H1 (cell line): ENCODE measurements around the gene HK2. TPM values are rescaled to one million over a fixed set of nuclear protein-coding genes. Genes with fewer than 3 reads are reported as not detected.

Experiments
- CTCF ChIA-PET: fragments of 300-600 bp; sonication (Branson Sonifier 250); formaldehyde crosslinking; loops from one replicate; lab custom pipeline; 2021; ENCODE audit not compliant: partially characterized antibody; lab: Charles Lee
- POLR2A ChIA-PET: fragments of 300-600 bp; sonication (Branson Sonifier 250); formaldehyde crosslinking; loops from one replicate; lab custom pipeline; 2021; ENCODE audit warnings: inconsistent platforms; ENCODE audit not compliant: partially characterized antibody; lab: Charles Lee
- DNase-seq, 2 experiments: peaks; one replicate each; pipeline versions ENCODE4 v3.0.0 to v3.0.0-alpha.2; 2010 to 2022; ENCODE audit warnings: low spot score in 2 of 2, low read depth in 1 of 2, mixed read lengths in 1 of 2
- FAIRE-seq: peaks from 2 replicates; lab custom pipeline; 2011; peaks lifted over from hg19 to GRCh38; lab: Jason Lieb, UNC
- H2AFZ ChIP-seq: 2 replicates; pipeline ENCODE4 v1.8.1; 2012; ENCODE audit warnings: low read length, inconsistent platforms
- H2AK5ac ChIP-seq: 2 replicates; pipeline ENCODE4 v1.6.1; 2013; ENCODE audit warnings: low read depth, low read length
- H2BK120ac ChIP-seq: replicated peaks from 2 replicates; pipeline ENCODE3; 2013; ENCODE audit warnings: low read depth, low read length, inconsistent platforms
- H2BK12ac ChIP-seq: 2 replicates; pipeline ENCODE4 v1.6.1; 2013; ENCODE audit warnings: low read depth, low read length
- H2BK15ac ChIP-seq: 2 replicates; pipeline ENCODE4 v1.6.1; 2013; ENCODE audit warnings: low read length
- H2BK20ac ChIP-seq: 2 replicates; pipeline ENCODE4 v1.6.1; 2013; ENCODE audit warnings: low read length
- H2BK5ac ChIP-seq: 2 replicates; pipeline ENCODE4 v1.6.1; 2013; ENCODE audit warnings: low read depth, low read length
- H3K14ac ChIP-seq: 2 replicates; pipeline ENCODE4 v1.6.1; 2013; ENCODE audit warnings: inconsistent platforms; ENCODE audit not compliant: insufficient read length
- H3K18ac ChIP-seq: 2 replicates; pipeline ENCODE4 v1.6.1; 2013; ENCODE audit warnings: low read length; ENCODE audit errors: extremely low read depth
- H3K23ac ChIP-seq: 2 replicates; pipeline ENCODE4 v1.6.1; 2013; ENCODE audit warnings: inconsistent platforms; ENCODE audit not compliant: insufficient read length
- H3K23me2 ChIP-seq: 2 replicates; pipeline ENCODE4 v1.6.1; 2013; ENCODE audit warnings: low read depth, low read length
- H3K27ac ChIP-seq: 2 replicates; pipeline ENCODE4 v1.6.1; 2011; ENCODE audit warnings: low read depth, low read length, inconsistent platforms
- H3K27me3 ChIP-seq, 4 experiments: replicated peaks in 1 of 4; 1 replicate in 1 of 4; 2 replicates in 3 of 4; pipeline versions ENCODE4 v1.6.1 to v1.8.1; 2011 to 2013; ENCODE audit warnings: low read length in 3 of 4, mild to moderate bottlenecking in 3 of 4, inconsistent platforms in 2 of 4, mixed read lengths in 2 of 4, moderate library complexity in 1 of 4; ENCODE audit not compliant: control insufficient read depth in 3 of 4, insufficient read depth in 3 of 4; ENCODE audit errors: extremely low read depth in 1 of 4
- H3K36me3 ChIP-seq, 4 experiments: 2 replicates each; pipeline versions ENCODE4 v1.6.1 to v1.8.1; 2011 to 2013; ENCODE audit warnings: mild to moderate bottlenecking in 4 of 4, low read length in 3 of 4, moderate library complexity in 2 of 4, control low read depth in 1 of 4, inconsistent platforms in 1 of 4; ENCODE audit not compliant: insufficient read depth in 4 of 4, control insufficient read depth in 2 of 4
- H3K4ac ChIP-seq: replicated peaks from 2 replicates; pipeline ENCODE3; 2013; ENCODE audit warnings: low read length, low read depth, mixed read lengths, inconsistent platforms; ENCODE audit not compliant: insufficient read length
- H3K4me1 ChIP-seq, 4 experiments: replicated peaks in 1 of 4; 1 replicate in 1 of 4; 2 replicates in 3 of 4; pipeline versions ENCODE4 v1.6.1 to v1.8.1; 2011 to 2013; ENCODE audit warnings: low read length in 3 of 4, inconsistent platforms in 2 of 4, mixed read lengths in 1 of 4; ENCODE audit not compliant: insufficient read depth in 4 of 4, control insufficient read depth in 3 of 4
- H3K4me2 ChIP-seq, 2 experiments: 2 replicates each; pipeline versions ENCODE4 v1.6.1 to v1.8.1; 2011 to 2013; ENCODE audit warnings: low read depth in 2 of 2, low read length in 2 of 2, control low read depth in 1 of 2, inconsistent platforms in 1 of 2, mild to moderate bottlenecking in 1 of 2; ENCODE audit not compliant: insufficient read depth in 1 of 2
- H3K4me3 ChIP-seq, 4 experiments: fragments of 200-600, 300-600 bp in 1 of 4; sonication (generic), shearing (Covaris generic), sonication (Bioruptor Twin) in 1 of 4; 2 replicates each; pipeline versions ENCODE4 v1.5.1 to v1.8.1; 2011 to 2016; ENCODE audit warnings: low read length in 4 of 4, low read depth in 3 of 4, control low read depth in 2 of 4, inconsistent platforms in 2 of 4, mild to moderate bottlenecking in 2 of 4, mixed read lengths in 1 of 4, moderate library complexity in 1 of 4; ENCODE audit not compliant: insufficient read depth in 2 of 4; ENCODE audit errors: extremely low read depth in 1 of 4
- H3K56ac ChIP-seq: replicated peaks from 2 replicates; pipeline ENCODE3; 2013; ENCODE audit warnings: low read depth, mild to moderate bottlenecking, mixed read lengths, low read length, inconsistent platforms; ENCODE audit not compliant: insufficient read length
- H3K79me1 ChIP-seq: 2 replicates; pipeline ENCODE4 v1.6.1; 2013; ENCODE audit warnings: low read depth, low read length, control low read depth
- H3K79me2 ChIP-seq, 2 experiments: 2 replicates each; pipeline versions ENCODE4 v1.6.1 to v1.8.1; 2012 to 2013; ENCODE audit warnings: low read length in 2 of 2, mild to moderate bottlenecking in 2 of 2, inconsistent platforms in 1 of 2; ENCODE audit not compliant: insufficient read depth in 2 of 2, control insufficient read depth in 1 of 2
- H3K9ac ChIP-seq, 4 experiments: replicated peaks in 1 of 4; 1 replicate in 1 of 4; 2 replicates in 3 of 4; pipeline versions ENCODE4 v1.6.1 to v1.8.1; 2011 to 2013; ENCODE audit warnings: low read depth in 3 of 4, low read length in 3 of 4, control low read depth in 2 of 4, mild to moderate bottlenecking in 2 of 4, moderate library complexity in 2 of 4, inconsistent platforms in 1 of 4; ENCODE audit errors: extremely low read depth in 1 of 4
- H3K9me3 ChIP-seq, 2 experiments: 2 replicates each; pipeline versions ENCODE4 v1.6.1 to v1.8.1; 2012 to 2013; ENCODE audit warnings: mild to moderate bottlenecking in 2 of 2, moderate library complexity in 2 of 2, control low read depth in 1 of 2, inconsistent platforms in 1 of 2, low read depth in 1 of 2, low read length in 1 of 2, mixed read lengths in 1 of 2; ENCODE audit not compliant: insufficient read depth in 2 of 2
- H4K20me1 ChIP-seq, 2 experiments: replicated peaks in 1 of 2; 2 replicates each; pipeline versions ENCODE3 to v1.8.1; 2011 to 2013; ENCODE audit warnings: inconsistent platforms in 2 of 2, low read length in 2 of 2, mild to moderate bottlenecking in 1 of 2; ENCODE audit not compliant: insufficient read depth in 2 of 2, control insufficient read depth in 1 of 2
- H4K5ac ChIP-seq: 2 replicates; pipeline ENCODE4 v1.6.1; 2013; ENCODE audit warnings: low read length, low read depth, mixed read lengths, inconsistent platforms; ENCODE audit not compliant: insufficient read length
- H4K8ac ChIP-seq: 2 replicates; pipeline ENCODE4 v1.8.0; 2013; ENCODE audit warnings: mild to moderate bottlenecking, moderate library complexity, low read length, inconsistent platforms; ENCODE audit not compliant: insufficient read depth; ENCODE audit errors: extremely low read depth
- H4K91ac ChIP-seq: replicated peaks from 2 replicates; pipeline ENCODE3; 2013; ENCODE audit warnings: low read length, mixed read lengths, inconsistent platforms; ENCODE audit not compliant: insufficient read length
- CHD2 ChIP-seq: IDR thresholded peaks from 2 replicates; pipeline ENCODE4 v1.6.1; 2012; ENCODE audit warnings: low read length, improper control_type of control experiment
- GTF2F1 ChIP-seq: IDR thresholded peaks from 2 replicates; pipeline ENCODE4 v1.6.1; 2012; ENCODE audit warnings: low read depth, low read length, improper control_type of control experiment, borderline replicate concordance
- RBBP5 ChIP-seq: IDR thresholded peaks from 2 replicates; pipeline ENCODE4 v1.7.1; 2012; ENCODE audit warnings: low read depth, mild to moderate bottlenecking, inconsistent platforms, low read length, moderate library complexity, borderline replicate concordance
- SP4 ChIP-seq: IDR thresholded peaks from 2 replicates; pipeline ENCODE4 v1.6.1; 2012; ENCODE audit warnings: low read length, inconsistent platforms
- TAF7 ChIP-seq: optimal IDR thresholded peaks from 2 replicates; pipeline ENCODE3; 2011; ENCODE audit warnings: low read depth, mild to moderate bottlenecking, inconsistent platforms, low read length, moderate library complexity, borderline replicate concordance
- TBP ChIP-seq: IDR thresholded peaks from 2 replicates; pipeline ENCODE4 v1.6.1; 2011; ENCODE audit warnings: low read depth, low read length, improper control_type of control experiment
- TCF12 ChIP-seq: IDR thresholded peaks from 2 replicates; pipeline ENCODE4 v1.6.1; 2011; ENCODE audit warnings: low read depth, mild to moderate bottlenecking, low read length
- ZNF274 ChIP-seq: IDR thresholded peaks from 2 replicates; pipeline ENCODE4 v1.7.0; 2012; ENCODE audit warnings: low read length, borderline replicate concordance; ENCODE audit errors: extremely low read depth
- WGBS, 2 experiments: shearing (Covaris generic) in 1 of 2; methylation state at CpG; one replicate each; pipeline versions ENCODE4 v1.1.6 to v1.1.7; 2013 to 2015; ENCODE audit warnings: low lambda C conversion rate in 2 of 2, mixed read lengths in 2 of 2, inconsistent platforms in 1 of 2, low coverage in 1 of 2, missing lambda C conversion rate in 1 of 2; ENCODE audit not compliant: insufficient replicate concordance in 2 of 2, insufficient coverage in 1 of 2, insufficient read length in 1 of 2; ENCODE audit errors: extremely low coverage in 1 of 2, missing lambda C conversion rate in 1 of 2; 5-methylcytosine and 5-hydroxymethylcytosine counted together
- polyA plus RNA-seq, 7 experiments: library from polyadenylated mRNA; depleted of rRNA in 3 of 7; stranded (reverse) in 5 of 7; unstranded in 2 of 7; fragments of >200 nt in 5 of 7; fragments of 200-250 nt in 2 of 7; gene quantifications; 1 replicate in 5 of 7; 2 replicates in 1 of 7; 4 replicates in 1 of 7; pipeline versions ENCODE4 v1.2.1 to v1.2.3, GENCODE V29; 2011 to 2013; ENCODE audit warnings: missing spikeins in 2 of 7, mixed read lengths in 2 of 7
- total RNA-seq: library from RNA; stranded (reverse); fragmentation: NEBNext Ultra II Directional; extraction: Animal tissue kit (Norgen Biotek cat#: 25700); gene quantifications from 2 replicates; pipeline ENCODE4 v1.2.1, GENCODE V29; 2021
- TF ChIP-seq, protein P1 (sequence below), 3 experiments: IDR thresholded peaks; 1 replicate in 2 of 3; 2 replicates in 1 of 3; pipeline versions ENCODE4 v1.5.1 to v1.6.1; 2011; ENCODE audit warnings: low read length in 3 of 3, mild to moderate bottlenecking in 3 of 3, inconsistent platforms in 2 of 3, low read depth in 1 of 3, moderate library complexity in 1 of 3; ENCODE audit not compliant: insufficient read depth in 1 of 3; ENCODE audit errors: control extremely low read depth in 1 of 3
- TF ChIP-seq, protein P2 (sequence below): IDR thresholded peaks from 2 replicates; pipeline ENCODE4 v1.6.1; 2011; ENCODE audit warnings: low read depth, mild to moderate bottlenecking, low read length; ENCODE audit not compliant: insufficient read depth

Gene HK2
- total and polyA plus RNA-seq, 2 of the 8 experiments (the other 6 are each of a cell fraction or from before 2014, with no cell fraction given): 22.1 to 61.9 TPM

DNA sequence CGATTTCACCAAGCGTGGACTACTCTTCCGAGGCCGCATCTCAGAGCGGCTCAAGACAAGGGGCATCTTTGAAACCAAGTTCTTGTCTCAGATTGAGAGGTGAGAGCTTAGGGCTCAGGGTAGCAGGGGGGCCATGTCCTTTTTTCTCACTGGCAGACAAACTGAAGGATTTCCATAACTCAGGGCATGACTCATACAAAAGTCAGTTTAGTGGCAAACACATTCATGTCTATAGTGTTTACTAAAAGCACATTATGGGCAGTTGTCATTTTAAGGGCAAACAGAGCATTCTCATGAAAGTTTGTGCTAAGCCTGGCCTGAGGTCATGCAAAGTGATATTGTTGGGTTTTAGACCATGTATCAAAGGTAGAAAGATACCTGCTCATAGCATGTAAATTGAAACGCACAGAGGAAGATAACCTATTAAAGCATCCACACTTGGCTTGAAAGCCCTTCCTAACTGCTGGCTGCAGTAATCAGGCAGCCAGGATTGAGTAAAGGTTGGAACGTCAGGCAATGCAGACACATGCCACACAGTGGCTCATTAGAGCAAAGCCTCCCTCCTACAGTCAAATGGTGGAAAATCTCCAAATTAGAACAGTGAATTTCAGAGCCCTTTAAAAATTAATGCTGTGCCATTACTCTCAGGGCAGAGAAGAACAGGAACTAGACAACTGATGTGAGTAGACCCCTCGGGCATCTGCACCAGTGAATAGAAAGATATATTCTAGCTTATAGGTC is 54.2 kb downstream of the HK2 start:
- Histone ChIP-seq H4K20me1 (peaks cover 5% of the 10 kb centered on the region in 2 experiments), H3K4me1 (no peaks in the 10 kb centered on the region), H4K5ac (no peak overlapping the region), H3K27ac (no peak overlapping the region), H3K4me2 (no peak overlapping the region), H2BK15ac (no peak overlapping the region), H3K79me1 (no peaks in the 10 kb centered on the region), H2BK20ac (no peak overlapping the region), H4K91ac (no peak overlapping the region), H3K4ac (no peak overlapping the region), H3K79me2 (no peaks in the 10 kb centered on the region; a peak in 1 of 4 replicates), H2BK120ac (no peak overlapping the region), H2BK12ac (no peak overlapping the region), H3K23ac (no peak overlapping the region), H2BK5ac (no peak overlapping the region), H3K9ac (no peak overlapping the region), H3K23me2 (no peaks in the 10 kb centered on the region), H3K36me3 (peaks cover 44 to 85% (median 78%) of the 10 kb centered on the region in 4 experiments), H2AK5ac (no peak overlapping the region), H3K18ac (no peak overlapping the region), H3K4me3 (no peak overlapping the region), H3K27me3 (no peaks in the 10 kb centered on the region), H3K56ac (no peak overlapping the region), H4K8ac (no peak overlapping the region), H3K14ac (no peak overlapping the region), H2AFZ (no peak overlapping the region), H3K9me3 (no peaks in the 10 kb centered on the region)
- no peak for FAIRE-seq
- WGBS, 2 experiments: 95% methylated on average over 8 of the region's 8 CpGs; no CpG with 5 or more reads in 1 of the 2 experiments
- ChIA-PET CTCF (interaction anchor here (1.2 to 2.4 kb wide), 3 partner anchors 11 to 123 kb away, joined by 3 to 10 read pairs (median 3); no protein-coding TSS in a partner anchor), POLR2A (interaction anchor here (1.3 kb wide), 1 partner anchor 11 kb away, joined by 3 read pairs; no protein-coding TSS in a partner anchor)
- no peak for DNase-seq
- TF ChIP-seq, protein P1, sequence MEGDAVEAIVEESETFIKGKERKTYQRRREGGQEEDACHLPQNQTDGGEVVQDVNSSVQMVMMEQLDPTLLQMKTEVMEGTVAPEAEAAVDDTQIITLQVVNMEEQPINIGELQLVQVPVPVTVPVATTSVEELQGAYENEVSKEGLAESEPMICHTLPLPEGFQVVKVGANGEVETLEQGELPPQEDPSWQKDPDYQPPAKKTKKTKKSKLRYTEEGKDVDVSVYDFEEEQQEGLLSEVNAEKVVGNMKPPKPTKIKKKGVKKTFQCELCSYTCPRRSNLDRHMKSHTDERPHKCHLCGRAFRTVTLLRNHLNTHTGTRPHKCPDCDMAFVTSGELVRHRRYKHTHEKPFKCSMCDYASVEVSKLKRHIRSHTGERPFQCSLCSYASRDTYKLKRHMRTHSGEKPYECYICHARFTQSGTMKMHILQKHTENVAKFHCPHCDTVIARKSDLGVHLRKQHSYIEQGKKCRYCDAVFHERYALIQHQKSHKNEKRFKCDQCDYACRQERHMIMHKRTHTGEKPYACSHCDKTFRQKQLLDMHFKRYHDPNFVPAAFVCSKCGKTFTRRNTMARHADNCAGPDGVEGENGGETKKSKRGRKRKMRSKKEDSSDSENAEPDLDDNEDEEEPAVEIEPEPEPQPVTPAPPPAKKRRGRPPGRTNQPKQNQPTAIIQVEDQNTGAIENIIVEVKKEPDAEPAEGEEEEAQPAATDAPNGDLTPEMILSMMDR (IDR thresholded peaks at IDR 0.05; ENCODE audit: control extremely low read depth in 1 of 3, insufficient read depth in 1 of 3, low read depth in 1 of 3, low read length in 3 of 3): no peak
- TF ChIP-seq ZNF274: no peak
- TF ChIP-seq TCF12: no peak
- no peak for TF ChIP-seq TAF7
- TF ChIP-seq SP4: no peak
- TF ChIP-seq, protein P2, sequence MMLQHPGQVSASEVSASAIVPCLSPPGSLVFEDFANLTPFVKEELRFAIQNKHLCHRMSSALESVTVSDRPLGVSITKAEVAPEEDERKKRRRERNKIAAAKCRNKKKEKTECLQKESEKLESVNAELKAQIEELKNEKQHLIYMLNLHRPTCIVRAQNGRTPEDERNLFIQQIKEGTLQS: no peak
- no peak for TF ChIP-seq TBP
- no peak for TF ChIP-seq GTF2F1
- no peak for TF ChIP-seq CHD2
- TF ChIP-seq RBBP5: no peak
